HEK293T (cell line): ENCODE measurements around the gene PPP1R1A.

Experiments used
- BHLHE40 ChIP-seq: fragments of 450-650 bp; IDR thresholded peaks from 2 replicates; pipeline ENCODE4 v1.6.1; 2016; ENCODE audit warnings: mild to moderate bottlenecking, moderate library complexity, borderline replicate concordance
- FOXA1 ChIP-seq: fragments of 450-650 bp; IDR thresholded peaks from 2 replicates; pipeline ENCODE4 v1.6.1; 2016; ENCODE audit warnings: mild to moderate bottlenecking
- L3MBTL2 ChIP-seq: fragments of 450-650 bp; conservative IDR thresholded peaks from 2 replicates; pipeline ENCODE4 v1.6.1; 2016; ENCODE audit warnings: mild to moderate bottlenecking
- SP1 ChIP-seq: fragments of 450-650 bp; IDR thresholded peaks from 2 replicates; pipeline ENCODE4 v1.6.1; 2017

DNA sequence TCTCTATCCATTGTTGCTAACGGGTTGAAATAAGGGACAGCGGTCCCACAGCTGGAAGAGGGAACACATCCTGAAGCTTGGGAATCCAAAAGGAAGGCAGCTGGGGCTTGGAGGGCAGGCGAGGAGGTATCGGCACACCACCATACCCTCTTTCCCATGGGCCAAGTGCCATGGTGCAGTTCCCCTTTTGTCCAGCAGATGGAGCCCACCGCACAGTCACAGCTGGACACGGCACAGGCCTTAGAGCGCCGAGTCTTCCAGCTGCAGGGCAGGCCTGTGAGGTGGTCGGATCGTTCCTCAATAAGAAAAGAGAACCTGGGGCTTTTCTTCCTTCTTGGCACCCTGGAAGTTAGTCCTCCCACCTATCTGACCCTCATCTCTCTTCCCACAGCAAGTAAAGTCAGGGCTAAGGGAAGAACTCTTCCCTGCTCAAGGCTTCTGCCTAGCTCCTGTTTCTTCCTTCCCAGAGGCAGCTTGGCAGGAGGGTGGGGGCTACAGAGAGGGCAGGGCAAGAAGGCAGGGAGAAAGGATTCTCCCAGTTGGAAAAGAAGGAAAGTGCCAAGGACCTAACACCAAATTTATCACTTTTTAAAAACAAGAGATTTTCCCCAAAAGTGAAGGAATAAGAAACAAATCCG is 8.6 kb downstream of the PPP1R1A start:
- TF ChIP-seq BHLHE40 (no peak), FOXA1 (no peak), SP1 (no peak), L3MBTL2 (no peak)
